ENCODE results near the gene NRDC.
"Not testable (repeated sequence)": the region's sequence is repeated elsewhere in the genome, so short reads cannot be mapped to it uniquely, and the experiment has no call there.

NRDC gene

GRCh38 chr1:51839094-51839493 lies 39.4 kb downstream of the NRDC start:
- DNase-seq (ENCODE audit: low read depth), result no peak
- H3K4me3 ChIP-seq (ENCODE audit: control insufficient read depth, low read depth, low read length), result no peak overlapping the region
- TF ChIP-seq, protein P1, sequence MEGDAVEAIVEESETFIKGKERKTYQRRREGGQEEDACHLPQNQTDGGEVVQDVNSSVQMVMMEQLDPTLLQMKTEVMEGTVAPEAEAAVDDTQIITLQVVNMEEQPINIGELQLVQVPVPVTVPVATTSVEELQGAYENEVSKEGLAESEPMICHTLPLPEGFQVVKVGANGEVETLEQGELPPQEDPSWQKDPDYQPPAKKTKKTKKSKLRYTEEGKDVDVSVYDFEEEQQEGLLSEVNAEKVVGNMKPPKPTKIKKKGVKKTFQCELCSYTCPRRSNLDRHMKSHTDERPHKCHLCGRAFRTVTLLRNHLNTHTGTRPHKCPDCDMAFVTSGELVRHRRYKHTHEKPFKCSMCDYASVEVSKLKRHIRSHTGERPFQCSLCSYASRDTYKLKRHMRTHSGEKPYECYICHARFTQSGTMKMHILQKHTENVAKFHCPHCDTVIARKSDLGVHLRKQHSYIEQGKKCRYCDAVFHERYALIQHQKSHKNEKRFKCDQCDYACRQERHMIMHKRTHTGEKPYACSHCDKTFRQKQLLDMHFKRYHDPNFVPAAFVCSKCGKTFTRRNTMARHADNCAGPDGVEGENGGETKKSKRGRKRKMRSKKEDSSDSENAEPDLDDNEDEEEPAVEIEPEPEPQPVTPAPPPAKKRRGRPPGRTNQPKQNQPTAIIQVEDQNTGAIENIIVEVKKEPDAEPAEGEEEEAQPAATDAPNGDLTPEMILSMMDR (IDR thresholded peaks at IDR 0.05; ENCODE audit: control insufficient read depth, insufficient read depth, low read depth, low read length, missing control alignments), result no peak

DNA sequence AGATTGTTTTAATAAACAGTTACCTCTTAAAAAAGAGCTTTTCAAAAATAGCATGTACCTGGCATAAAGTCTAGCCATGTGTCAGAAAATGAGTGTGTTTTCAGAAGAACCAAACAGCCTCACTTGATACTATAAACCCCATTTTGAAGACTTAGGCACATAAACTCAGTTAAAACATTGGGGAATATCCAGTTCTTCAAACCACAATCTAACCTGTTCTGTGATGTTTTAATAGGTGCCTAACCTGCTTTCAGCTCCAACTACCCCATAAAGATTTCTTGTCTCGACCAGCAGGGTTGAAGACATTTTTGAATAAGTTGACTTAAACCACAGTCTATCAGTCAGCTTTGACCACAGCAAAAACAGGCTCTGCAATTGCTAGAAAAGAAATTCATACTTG lies 41.3 kb downstream of the NRDC start:
- TF ChIP-seq, protein P1 (IDR thresholded peaks at IDR 0.05; ENCODE audit: control insufficient read depth, insufficient read depth, low read depth, low read length, missing control alignments), result no peak
- DNase-seq (ENCODE audit: low read depth), result no peak
- no peak overlapping the region for H3K4me3 ChIP-seq (ENCODE audit: control insufficient read depth, low read depth, low read length)

GRCh38 chr1:51833700-51834099 lies 44.8 kb downstream of the NRDC start:
- no peak for DNase-seq (ENCODE audit: low read depth)

DNA sequence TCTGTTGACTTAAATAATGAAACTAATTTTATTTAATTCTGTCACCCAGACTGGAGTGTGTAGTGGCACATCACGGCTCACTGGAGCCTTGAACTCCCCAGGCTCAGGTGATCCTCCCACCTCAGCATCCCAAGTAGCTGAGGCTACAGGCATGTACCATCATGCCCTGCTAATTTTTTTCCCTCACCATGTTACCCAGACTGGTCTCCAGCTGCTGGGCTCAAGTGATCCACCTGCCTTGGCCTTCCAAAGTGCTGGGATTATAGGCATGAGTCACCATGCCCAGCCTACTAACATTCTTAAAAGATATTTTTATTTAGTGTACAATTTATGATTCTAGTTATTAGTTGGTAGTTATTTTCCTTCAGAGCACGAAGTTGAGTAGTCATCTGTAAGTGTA lies 49.5 kb downstream of the NRDC start:
- H3K4me3 ChIP-seq (ENCODE audit: control insufficient read depth, low read depth, low read length), result no peak overlapping the region
- DNase-seq (ENCODE audit: low read depth), result no peak
- TF ChIP-seq, protein P1 (IDR thresholded peaks at IDR 0.05; ENCODE audit: control insufficient read depth, insufficient read depth, low read depth, low read length, missing control alignments), result no peak

More at GRCh38 chr1:51833700-51834099, 44.8 kb downstream of the NRDC start:
- H3K4me3 ChIP-seq (ENCODE audit: control insufficient read depth, low read depth, low read length), result no peak overlapping the region
- TF ChIP-seq, protein P1 (IDR thresholded peaks at IDR 0.05; ENCODE audit: control insufficient read depth, insufficient read depth, low read depth, low read length, missing control alignments), result no peak

DNA sequence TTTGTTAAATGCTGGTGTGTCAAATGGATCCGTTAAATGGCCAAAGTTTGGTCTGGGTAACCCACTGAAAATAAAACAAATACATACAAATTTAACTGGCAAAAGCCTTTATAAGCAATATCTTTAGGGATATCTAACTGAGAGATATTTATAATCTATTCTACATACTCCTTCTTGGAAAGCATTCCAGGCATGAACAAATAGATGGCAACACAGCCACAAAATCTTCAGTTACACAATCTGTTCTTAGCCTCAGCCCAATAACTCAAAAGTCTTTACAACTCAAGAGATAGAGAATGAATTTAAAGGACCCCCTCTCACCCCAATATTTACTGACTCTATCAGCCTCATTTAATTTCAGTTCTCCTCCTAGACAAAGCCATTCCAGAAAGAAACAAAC lies 58.7 kb downstream of the NRDC start:
- DNase-seq (ENCODE audit: low read depth), result no peak
- no peak overlapping the region for H3K4me3 ChIP-seq (ENCODE audit: control insufficient read depth, low read depth, low read length)
- TF ChIP-seq, protein P1 (IDR thresholded peaks at IDR 0.05; ENCODE audit: control insufficient read depth, insufficient read depth, low read depth, low read length, missing control alignments), result no peak

DNA sequence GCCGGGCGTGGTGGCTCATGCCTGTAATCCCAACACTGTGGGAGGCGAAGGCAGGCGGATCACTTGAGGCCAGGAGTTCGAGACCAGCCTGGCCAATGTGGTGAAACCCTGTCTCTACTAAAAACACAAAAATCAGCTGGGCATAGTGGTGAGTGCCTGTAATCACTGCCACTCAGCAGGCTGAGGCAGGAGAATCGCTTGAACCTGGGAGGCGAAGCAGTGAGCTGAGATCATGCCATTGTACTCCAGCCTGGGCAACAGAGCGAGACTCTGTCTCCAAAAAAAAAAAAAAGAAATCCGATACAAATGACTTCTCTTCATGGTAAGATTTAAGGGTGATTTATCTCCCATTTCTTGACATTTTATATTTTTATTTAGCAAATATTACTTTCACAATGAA lies 59.5 kb downstream of the NRDC start:
- not testable (repeated sequence) for DNase-seq (ENCODE audit: low read depth); H3K4me3 ChIP-seq (ENCODE audit: control insufficient read depth, low read depth, low read length)

- TF ChIP-seq, protein P1 (IDR thresholded peaks at IDR 0.05; ENCODE audit: control insufficient read depth, insufficient read depth, low read depth, low read length, missing control alignments), result no peak
- no peak for DNase-seq (ENCODE audit: low read depth)
Measured at GRCh38 chr1:51818487-51818886, 60.0 kb downstream of the NRDC start.

More at GRCh38 chr1:51818487-51818886, 60.0 kb downstream of the NRDC start:
- H3K4me3 ChIP-seq (ENCODE audit: control insufficient read depth, low read depth, low read length), result no peak overlapping the region
